Suppressor macrophage treated with lipopolysaccharide for 1 hour (primary cell): ENCODE data around the gene TMEM63A.
A peak's percentile ranks its signal among the peaks of the same experiment; 100 is the strongest.
"Not testable (repeated sequence)": the region's sequence is repeated elsewhere in the genome, so short reads cannot be mapped to it uniquely, and the experiment has no call there.

ENCODE experiments used
- DNase-seq, 3 donors: peaks; one replicate each; pipeline ENCODE4 v3.0.0-alpha.2; 2020 to 2022

The TMEM63A gene

GRCh38 chr1:225908013-225908640, 25.9 kb upstream of the TMEM63A start:
- no peak for DNase-seq

DNA sequence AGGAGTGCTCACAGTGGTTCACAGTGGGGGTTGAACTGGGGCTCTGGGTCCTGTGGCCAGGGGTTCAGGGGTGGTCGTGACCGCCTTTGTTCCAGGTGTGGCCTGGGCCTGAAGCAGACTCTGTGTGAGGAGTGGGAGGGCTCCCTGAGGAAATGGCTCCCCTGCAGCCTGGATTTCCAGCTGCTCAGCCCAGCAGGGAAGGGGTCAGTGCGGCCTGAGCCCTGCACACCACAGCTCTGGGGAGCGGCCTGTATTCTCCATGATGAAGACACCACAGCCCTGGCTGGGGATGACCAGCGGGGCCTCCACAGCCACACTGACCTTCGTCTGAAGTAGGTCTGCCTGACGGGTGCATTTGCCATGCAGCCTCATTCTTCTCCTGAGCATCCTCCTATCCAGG, 25.2 kb upstream of the TMEM63A start:
- DNase-seq, result no peak

- no peak for DNase-seq
Measured at GRCh38 chr1:225906467-225906866, 24.3 kb upstream of the TMEM63A start.

DNA sequence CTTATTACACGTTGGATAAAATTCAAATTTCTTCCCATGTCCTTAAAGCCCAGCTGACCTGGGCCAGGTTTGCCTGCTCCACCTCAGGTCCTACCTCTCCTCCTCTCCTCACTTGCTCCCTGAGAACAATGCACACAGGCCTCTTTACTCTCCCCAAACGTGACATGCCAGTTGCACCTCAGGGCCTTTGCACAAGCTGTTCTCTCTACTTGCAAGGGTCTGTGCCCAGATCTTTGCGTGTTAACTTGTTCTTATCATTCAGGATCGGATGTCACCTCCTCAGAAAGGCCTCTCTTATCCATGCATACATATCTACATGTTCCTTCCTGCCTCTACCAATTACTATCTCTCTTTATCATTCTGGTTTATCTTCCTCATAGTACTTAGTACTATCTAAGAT, 21.4 kb upstream of the TMEM63A start:
- no peak for DNase-seq

GRCh38 chr1:225899044-225899925, 17.1 kb upstream of the TMEM63A start:
- no peak for DNase-seq

DNA sequence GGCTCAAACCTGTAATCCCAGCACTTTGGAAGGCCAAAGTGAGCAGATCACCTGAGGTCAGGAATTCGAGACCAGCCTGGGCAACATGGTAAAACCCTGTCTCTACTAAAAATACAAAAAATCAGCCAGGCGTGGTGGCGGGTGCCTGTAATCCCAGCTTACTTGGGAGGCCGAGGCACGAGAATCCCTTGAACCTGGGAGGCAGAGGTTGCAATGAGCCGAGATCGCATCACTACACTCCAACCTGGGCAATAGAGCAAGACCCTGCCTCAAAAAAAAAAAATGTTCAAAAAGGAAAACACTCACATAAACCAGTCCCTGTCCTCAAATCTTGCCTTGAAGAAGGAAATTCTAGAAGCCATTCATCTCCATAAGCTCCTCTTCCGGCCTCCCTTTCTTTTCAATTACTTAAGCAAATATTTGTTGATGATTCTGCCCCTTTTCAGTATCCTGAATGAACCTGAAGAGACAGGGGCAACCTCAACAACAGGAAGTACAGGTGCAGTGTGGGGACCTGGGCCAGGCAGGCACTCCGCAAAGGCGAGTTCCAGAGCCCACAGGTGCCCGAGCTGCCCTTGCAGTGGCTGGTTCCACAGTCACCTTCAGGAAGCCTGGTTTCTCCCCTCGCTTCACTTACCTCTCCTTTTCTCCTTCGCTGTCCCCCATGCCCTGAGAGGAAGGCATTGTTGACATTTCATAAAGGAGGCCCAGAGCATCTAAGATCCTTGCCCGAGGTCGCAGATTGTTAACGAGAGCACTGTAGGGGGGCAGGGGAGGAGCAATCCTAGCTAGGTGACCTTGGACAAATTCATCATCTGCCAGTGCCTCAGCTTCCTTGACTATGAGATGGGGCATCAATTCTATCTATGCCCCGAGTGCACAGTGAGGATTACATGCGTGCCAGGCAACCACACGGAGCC, 15.7 kb upstream of the TMEM63A start:
- DNase-seq, result no peak

DNA sequence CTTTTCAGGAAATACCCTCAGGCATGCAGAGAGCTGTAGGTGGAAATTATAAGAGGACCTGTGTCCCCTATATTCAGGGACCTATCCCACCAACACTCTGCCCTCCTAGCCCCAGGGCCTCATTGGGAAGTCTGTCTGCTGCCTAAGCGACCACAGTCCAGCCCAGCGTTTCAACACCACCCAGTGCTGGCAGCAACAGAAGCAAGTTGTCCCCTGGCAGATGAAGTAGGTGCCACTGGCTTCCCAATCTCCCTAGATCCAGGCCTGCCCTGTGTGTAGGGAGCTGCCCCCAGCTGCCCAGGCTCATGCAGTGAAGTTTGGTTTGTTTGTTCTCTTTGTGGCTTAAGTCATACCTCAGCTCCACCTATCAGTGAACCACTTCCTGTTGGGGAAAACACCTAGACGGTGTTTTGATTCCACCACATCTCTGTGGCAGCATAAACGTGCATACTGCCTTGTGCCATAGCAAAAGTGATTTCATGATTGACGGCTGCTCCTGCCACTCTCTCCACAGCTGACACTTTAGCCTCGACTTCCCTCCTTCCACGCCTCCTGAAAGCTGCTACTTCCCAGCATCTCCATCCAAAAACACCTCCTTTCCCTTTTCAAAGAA, 14.9 kb upstream of the TMEM63A start:
- no peak for DNase-seq

GRCh38 chr1:225896494-225896893, 14.3 kb upstream of the TMEM63A start:
- no peak for DNase-seq

DNA sequence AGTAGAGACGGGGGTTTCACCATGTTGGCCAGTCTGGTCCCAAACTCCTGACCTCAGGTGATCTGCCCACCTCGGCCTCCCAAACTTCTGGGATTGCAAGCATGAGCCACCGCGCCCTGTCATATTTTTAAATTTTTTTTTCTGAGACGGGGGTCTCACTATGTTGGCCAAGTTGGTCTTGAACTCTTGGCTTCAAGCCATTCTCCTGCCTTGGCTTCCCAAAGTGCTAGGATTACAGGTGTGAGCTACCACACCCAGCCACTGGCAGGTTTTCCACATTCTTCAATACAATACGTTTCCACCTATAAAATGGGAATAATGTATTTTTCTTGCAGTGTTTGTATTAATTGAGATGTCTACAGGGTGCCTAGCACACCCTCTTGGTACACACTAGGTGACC, 10.1 kb upstream of the TMEM63A start:
- DNase-seq, result no peak

- no peak for DNase-seq
Measured at GRCh38 chr1:225891229-225891972, 9.2 kb upstream of the TMEM63A start.

DNA sequence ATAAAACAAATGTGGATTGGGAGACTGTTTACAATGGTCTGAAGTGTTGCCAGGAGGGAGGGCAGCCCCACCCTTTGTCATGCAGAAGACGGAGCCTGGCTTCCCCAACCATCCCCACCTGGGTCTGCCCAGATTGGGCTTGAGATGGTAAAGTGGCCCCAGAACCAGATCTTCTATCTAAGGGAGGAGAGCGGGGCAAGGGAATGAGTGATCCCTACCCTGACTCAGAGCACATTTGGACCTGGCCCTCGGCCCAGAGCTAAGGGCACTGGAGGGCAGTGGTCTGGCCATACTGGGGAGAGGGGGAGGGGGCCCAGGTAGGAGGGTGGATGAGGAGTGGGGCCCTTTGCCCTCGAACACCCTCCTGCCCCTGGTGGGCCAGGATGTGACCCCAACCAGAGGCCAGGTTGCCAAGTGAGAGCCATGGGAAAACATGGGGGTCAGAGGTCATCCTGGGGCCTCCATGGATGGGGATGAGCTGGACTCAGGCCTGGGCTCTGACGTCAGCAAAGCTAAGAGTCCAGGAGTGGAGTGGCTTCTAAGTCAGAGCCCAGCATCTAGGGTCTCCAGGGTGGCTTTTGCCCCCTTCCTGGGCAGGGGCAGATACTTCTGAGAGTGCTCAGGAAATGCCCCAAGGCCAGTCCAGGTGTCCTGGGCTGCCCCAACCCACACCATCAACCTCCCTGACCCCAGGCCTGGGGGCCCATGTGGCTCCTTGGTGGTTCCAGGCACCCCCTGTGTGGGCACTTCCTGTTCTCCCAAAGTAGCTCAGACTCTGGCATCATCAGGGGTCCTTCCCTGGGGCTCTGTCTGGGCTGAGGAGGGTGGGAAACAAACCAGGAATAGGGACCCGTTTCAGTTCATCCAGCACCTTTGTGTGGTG, 8.4 kb upstream of the TMEM63A start:
- DNase-seq, result no peak

GRCh38 chr1:225889743-225890142, 7.6 kb upstream of the TMEM63A start:
- no peak for DNase-seq

DNA sequence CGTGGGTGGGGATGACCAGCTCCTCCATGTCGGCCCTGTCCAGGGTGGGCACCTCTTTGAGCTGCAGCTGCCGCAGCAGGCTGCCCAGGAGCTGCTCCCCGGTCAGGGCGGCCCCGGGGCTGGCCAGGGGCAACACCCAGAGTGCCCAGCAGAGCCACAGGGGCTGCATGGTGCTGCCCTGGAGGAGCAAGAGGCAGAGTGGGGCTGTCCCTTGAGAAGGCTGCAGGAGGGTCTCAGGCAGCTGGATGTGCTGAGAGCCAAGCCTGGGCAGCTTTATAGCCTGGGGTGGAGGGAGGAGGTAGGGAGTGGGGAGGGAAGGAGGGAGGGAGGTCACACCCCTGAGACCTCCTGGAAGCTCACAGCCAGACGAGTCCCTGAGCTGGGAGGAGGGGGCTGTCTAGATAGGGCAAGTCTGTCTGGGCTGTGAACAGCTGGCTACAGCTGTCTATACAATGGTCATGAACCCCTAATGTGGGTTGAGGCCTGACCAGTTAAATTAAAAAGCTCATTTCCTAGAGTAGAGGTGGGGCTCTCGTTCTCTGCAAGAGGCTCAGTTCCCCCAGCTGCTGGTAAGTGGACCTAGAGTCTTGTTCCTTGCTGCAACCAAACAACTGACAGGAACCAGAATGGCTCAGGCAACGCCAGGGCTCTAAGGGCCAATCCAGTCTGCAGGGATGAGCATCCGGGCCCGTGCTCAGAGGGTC, 6.9 kb upstream of the TMEM63A start, which contains the start of gene LEFTY1:
Gene LEFTY1, minus strand, starts transcription at position 249 of the 704 bp plus-strand sequence. Its CDS starts 80 bp downstream, at position 169.
- DNase-seq, result no peak

GRCh38 chr1:225888289-225888897, 6.2 kb upstream of the TMEM63A start:
- no peak for DNase-seq

DNA sequence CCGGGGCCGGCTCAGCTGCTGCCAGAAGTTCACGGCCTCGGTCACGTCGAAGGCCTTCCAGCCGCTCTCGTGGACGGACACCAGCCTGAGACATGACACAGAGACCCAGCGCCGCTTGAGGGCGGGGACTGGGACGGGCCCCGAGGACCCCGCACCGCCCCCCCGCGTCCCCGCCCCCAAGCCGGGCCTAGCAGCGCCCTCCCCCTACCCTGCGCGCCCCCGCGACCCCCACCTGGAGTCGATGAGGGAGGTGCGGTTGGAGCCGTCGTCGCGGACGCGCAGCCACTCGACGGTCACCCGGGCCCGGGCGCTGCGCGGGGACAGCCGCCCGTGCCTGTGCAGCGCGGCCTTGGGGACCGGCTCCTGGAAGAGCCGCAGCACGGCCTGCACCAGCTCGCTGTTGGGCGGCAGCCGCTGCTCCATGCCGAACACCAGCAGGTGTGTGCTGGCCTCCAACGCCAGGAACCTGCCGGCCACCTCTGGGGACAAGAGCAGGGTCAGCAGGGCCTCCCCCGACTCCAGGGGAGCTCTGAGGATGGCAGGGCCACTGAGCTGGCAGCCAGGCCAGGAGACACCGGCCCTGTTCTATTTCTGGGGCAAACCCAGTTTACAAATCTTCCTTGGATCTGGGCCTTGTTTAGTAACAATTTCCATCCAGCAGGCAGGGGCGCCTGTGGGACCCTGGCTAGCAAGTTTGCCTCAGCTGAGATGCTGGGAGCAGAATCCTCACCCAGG, 5.5 kb upstream of the TMEM63A start:
- not testable (repeated sequence) for DNase-seq

GRCh38 chr1:225887030-225887314, 4.8 kb upstream of the TMEM63A start:
- no peak for DNase-seq

DNA sequence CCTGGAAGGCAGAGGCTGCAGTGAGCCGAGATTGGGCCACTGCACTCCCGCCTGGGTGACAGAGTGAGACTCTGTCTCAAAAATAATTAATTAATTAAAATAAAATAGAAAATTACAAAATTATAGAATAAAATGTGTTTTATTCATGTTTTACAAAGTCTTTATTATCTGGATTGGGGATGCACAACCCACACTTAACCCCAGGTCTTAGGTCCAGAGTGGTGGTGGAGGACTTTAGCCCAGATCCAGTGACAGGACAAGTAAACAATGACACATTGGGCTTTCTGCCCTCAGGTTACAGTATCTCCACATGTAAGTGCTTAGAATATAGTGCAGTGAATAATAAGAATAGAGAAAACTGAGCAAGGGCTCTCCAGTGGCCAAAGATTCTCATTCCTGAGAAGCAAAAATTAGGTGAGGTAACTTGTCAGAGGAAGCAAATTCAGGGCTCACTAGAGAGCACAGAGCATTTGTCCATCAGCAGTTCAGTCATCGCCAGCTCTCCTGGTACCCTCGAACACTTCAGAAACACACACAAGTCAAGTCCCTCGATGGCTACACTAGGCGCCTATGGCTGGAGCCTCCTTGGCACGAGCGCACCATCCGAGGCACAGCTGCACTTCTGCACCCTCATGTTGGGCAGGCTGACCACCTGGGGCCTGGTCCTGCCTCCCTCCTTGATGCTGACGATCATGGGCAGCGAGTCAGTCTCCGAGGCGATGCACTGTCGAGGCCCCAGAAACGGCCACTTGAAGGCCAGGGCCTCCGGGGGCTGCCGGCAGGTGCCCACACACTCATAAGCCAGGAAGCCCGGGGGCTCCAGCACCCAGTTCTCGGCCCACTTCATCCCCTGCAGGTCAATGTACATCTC, 4.2 kb upstream of the TMEM63A start:
- no peak for DNase-seq

GRCh38 chr1:225885336-225885735, 3.2 kb upstream of the TMEM63A start:
- peak; percentile 36 to 48 (median 47) for DNase-seq
